HCT116 (cell line): ENCODE data around the gene FEV. TPM values are rescaled to one million over a fixed set of nuclear protein-coding genes. Genes with fewer than 3 reads are reported as not detected.

ENCODE experiments used
- ATAC-seq: fragments of 200-7000 bp; cut with Tn5 transposase; 2 replicates; pipeline ENCODE4 v1.9.1; 2020; ENCODE audit warnings: mild to moderate bottlenecking, moderate library complexity
- BruUV-seq: library from RNA; stranded (reverse); fragments of 400-500 nt; replicated peaks from 2 replicates; lab custom pipeline; 2021; lab: Mats Ljungman, UMichigan
- CTCF ChIA-PET: fragments of 300-600 bp; sonication (Branson Sonifier 250); formaldehyde crosslinking; loops from one replicate; lab custom pipeline; 2021; ENCODE audit warnings: antibody characterized with exemption; lab: Charles Lee
- POLR2A ChIA-PET: fragments of 300-600, 350-600 bp; sonication (Branson Sonifier 250); formaldehyde crosslinking; loops from one replicate; lab custom pipeline; 2021; ENCODE audit warnings: antibody characterized with exemption; lab: Charles Lee
- RAD21 ChIA-PET, 2 experiments: fragments of 300-600 bp; sonication (Branson Sonifier 250); formaldehyde crosslinking; loops; one replicate each; lab custom pipeline; 2023; ENCODE audit warnings: low total read pairs in 2 of 2; ENCODE audit not compliant: uncharacterized antibody in 2 of 2, unreplicated experiment in 2 of 2, low non-redundant PET in 1 of 2; lab: Charles Lee
- DNase-seq: peaks from one replicate; pipeline ENCODE4 v3.0.0-alpha.2; 2010; ENCODE audit warnings: low read depth, low spot score
- H2AFZ ChIP-seq: fragments of 200-600 bp; shearing (Covaris generic), sonication (generic); 2 replicates; pipeline ENCODE4 v1.6.1; 2017; ENCODE audit warnings: low read depth, mixed run types, mixed read lengths, antibody characterized with exemption, low read length; ENCODE audit not compliant: poor library complexity, severe bottlenecking
- H3K27ac ChIP-seq: 2 replicates; pipeline ENCODE4 v1.5.1; 2012; ENCODE audit warnings: low read depth, low read length
- H3K27me3 ChIP-seq: fragments of 200-600 bp; sonication (generic); 2 replicates; pipeline ENCODE4 v1.6.1; 2016; ENCODE audit warnings: mixed run types, low read length, mixed read lengths; ENCODE audit not compliant: insufficient read depth
- H3K36me3 ChIP-seq, 2 experiments: fragments of 200-500 bp in 1 of 2; fragments of 200-600 bp in 1 of 2; sonication (Bioruptor generic) in 1 of 2; sonication (generic) in 1 of 2; 2 replicates each; pipeline versions ENCODE4 v1.5.1 to v1.6.1; 2014 to 2016; ENCODE audit warnings: low read length in 2 of 2, inconsistent platforms in 1 of 2, mixed read lengths in 1 of 2, mixed run types in 1 of 2; ENCODE audit not compliant: insufficient read depth in 2 of 2, control insufficient read depth in 1 of 2
- H3K4me1 ChIP-seq, 2 experiments: fragments of 200-600 bp in 1 of 2; sonication (generic) in 1 of 2; 2 replicates each; pipeline versions ENCODE4 v1.5.1 to v1.6.1; 2012 to 2017; ENCODE audit warnings: low read length in 2 of 2, inconsistent platforms in 1 of 2, mild to moderate bottlenecking in 1 of 2, mixed read lengths in 1 of 2, mixed run types in 1 of 2, moderate library complexity in 1 of 2; ENCODE audit not compliant: insufficient read depth in 2 of 2, control insufficient read depth in 1 of 2
- H3K4me2 ChIP-seq: fragments of 200-600 bp; sonication (generic); 2 replicates; pipeline ENCODE4 v1.6.1; 2017; ENCODE audit warnings: mixed run types, low read length, mixed read lengths
- H3K4me3 ChIP-seq, 2 experiments: fragments of 200-600 bp in 1 of 2; sonication (generic) in 1 of 2; replicated peaks in 1 of 2; 2 replicates each; pipeline ENCODE4 v1.5.1; 2011 to 2016; ENCODE audit warnings: low read length in 2 of 2, control low read depth in 1 of 2, low read depth in 1 of 2, mild to moderate bottlenecking in 1 of 2, mixed read lengths in 1 of 2, mixed run types in 1 of 2
- H3K79me2 ChIP-seq: fragments of 200-600 bp; sonication (generic); 2 replicates; pipeline ENCODE4 v1.6.1; 2017; ENCODE audit warnings: mild to moderate bottlenecking, mixed run types, low read length, moderate library complexity, mixed read lengths; ENCODE audit not compliant: insufficient read depth
- H3K9ac ChIP-seq: fragments of 200-600 bp; sonication (generic); 2 replicates; pipeline ENCODE4 v1.6.1; 2016; ENCODE audit warnings: low read length, mixed read lengths
- H3K9me2 ChIP-seq: fragments of 200-600 bp; sonication (generic), shearing (Covaris generic); 2 replicates; pipeline ENCODE4 v1.6.1; 2017; ENCODE audit warnings: mixed run types, mild to moderate bottlenecking, moderate library complexity; ENCODE audit not compliant: insufficient read depth
- H3K9me3 ChIP-seq, 2 experiments: fragments of 200-500 bp in 1 of 2; fragments of 200-600 bp in 1 of 2; sonication (Bioruptor generic) in 1 of 2; sonication (generic) in 1 of 2; 2 replicates each; pipeline ENCODE4 v1.6.1; 2014 to 2017; ENCODE audit warnings: low read length in 2 of 2, mixed read lengths in 2 of 2, inconsistent platforms in 1 of 2, low read depth in 1 of 2, mild to moderate bottlenecking in 1 of 2, mixed run types in 1 of 2, moderate library complexity in 1 of 2; ENCODE audit not compliant: control insufficient read depth in 1 of 2, insufficient read depth in 1 of 2
- H4K20me1 ChIP-seq: fragments of 200-600 bp; sonication (generic), shearing (Covaris generic); 2 replicates; pipeline ENCODE4 v1.6.1; 2017; ENCODE audit warnings: mixed run types, mild to moderate bottlenecking, moderate library complexity; ENCODE audit not compliant: insufficient read depth
- ATF3 ChIP-seq: IDR thresholded peaks from 2 replicates; pipeline ENCODE4 v1.6.1; 2012
- CBX3 ChIP-seq: IDR thresholded peaks from 2 replicates; pipeline ENCODE4 v1.6.1; 2012; ENCODE audit warnings: low read depth
- CEBPB ChIP-seq: IDR thresholded peaks from 2 replicates; pipeline ENCODE4 v1.6.1; 2012; ENCODE audit warnings: low read depth
- CTCF ChIP-seq, 3 experiments: fragments of 200-600 bp in 1 of 3; sonication (generic) in 1 of 3; IDR thresholded peaks in 2 of 3; conservative IDR thresholded peaks in 1 of 3; 2 replicates each; pipeline ENCODE4 v1.5.1; 2012 to 2017; ENCODE audit warnings: low read depth in 2 of 3, low read length in 2 of 3, antibody characterized with exemption in 1 of 3, borderline replicate concordance in 1 of 3, control low read depth in 1 of 3, mild to moderate bottlenecking in 1 of 3, mixed read lengths in 1 of 3, mixed run types in 1 of 3, moderate library complexity in 1 of 3; ENCODE audit not compliant: insufficient read depth in 1 of 3
- EGR1 ChIP-seq: IDR thresholded peaks from 2 replicates; pipeline ENCODE4 v1.6.1; 2012; ENCODE audit warnings: low read depth
- ELF1 ChIP-seq: IDR thresholded peaks from 2 replicates; pipeline ENCODE4 v1.6.1; 2012; ENCODE audit warnings: low read depth, borderline replicate concordance
- EZH2 ChIP-seq: fragments of 200-600 bp; sonication (generic); IDR thresholded peaks from 2 replicates; pipeline ENCODE4 v1.6.1; 2017; ENCODE audit warnings: antibody characterized with exemption, mixed run types
- EZH2phosphoT487 ChIP-seq: fragments of 200-600 bp; IDR thresholded peaks from 2 replicates; pipeline ENCODE4 v1.6.1; 2018; ENCODE audit warnings: antibody characterized with exemption, borderline replicate concordance
- FOSL1 ChIP-seq: IDR thresholded peaks from 2 replicates; pipeline ENCODE4 v1.6.1; 2012; ENCODE audit warnings: low read depth
- JUND ChIP-seq: IDR thresholded peaks from 2 replicates; pipeline ENCODE4 v1.6.1; 2012
- MAX ChIP-seq: IDR thresholded peaks from 2 replicates; pipeline ENCODE4 v1.6.1; 2012
- POLR2A ChIP-seq: IDR thresholded peaks from 2 replicates; pipeline ENCODE4 v1.7.0; 2011; ENCODE audit warnings: borderline replicate concordance; ENCODE audit not compliant: insufficient read depth, insufficient read length; ENCODE audit errors: extremely low read depth
- POLR2AphosphoS5 ChIP-seq: IDR thresholded peaks from 2 replicates; pipeline ENCODE4 v1.6.1; 2011; ENCODE audit warnings: mild to moderate bottlenecking, low read depth, low read length, moderate library complexity
- SIN3A ChIP-seq: IDR thresholded peaks from 2 replicates; pipeline ENCODE4 v1.6.1; 2012; ENCODE audit warnings: low read depth
- ZFX ChIP-seq: fragments of 450-650 bp; IDR thresholded peaks from 2 replicates; pipeline ENCODE4 v1.6.1; 2017
- ZNF274 ChIP-seq: fragments of 200-500 bp; sonication (Bioruptor generic); IDR thresholded peaks from 2 replicates; pipeline ENCODE4 v1.6.1; 2014; ENCODE audit warnings: mild to moderate bottlenecking, low read depth, low read length, inconsistent platforms
- intact Hi-C: fragments of 100-400 bp; cut with micrococcal nuclease; formaldehyde crosslinking; loops from 2 replicates; pipeline ENCODE4 v1.10.0; 2022
- total RNA-seq: library from RNA; stranded (reverse); gene quantifications from one replicate; pipeline ENCODE4 v1.2.1, GENCODE V29; 2021; ENCODE audit not compliant: unreplicated experiment

Gene FEV
- total RNA-seq, 1 experiment from 2014 or later: not detected

DNA sequence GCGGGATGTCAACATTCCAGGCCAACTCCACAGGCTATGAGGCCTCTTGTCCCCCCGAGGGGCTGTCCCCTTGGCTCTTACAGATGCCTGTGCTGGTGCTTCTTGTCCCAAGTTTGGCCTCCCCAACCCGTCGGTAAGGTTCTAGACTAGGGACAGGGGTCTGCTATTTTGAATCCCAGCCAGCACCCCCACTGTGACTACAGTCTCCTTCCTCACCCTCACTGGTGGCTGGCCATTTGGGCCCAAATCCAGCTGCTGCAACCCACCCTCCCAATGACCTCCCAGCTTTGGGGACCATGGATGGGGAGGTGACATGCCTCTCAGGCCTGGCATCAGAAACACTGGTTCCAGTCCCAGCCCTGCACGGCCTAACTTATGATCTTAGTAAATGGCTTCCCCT, 37.6 kb upstream of the FEV start:
- no peaks in the 10 kb centered on the region for H3K79me2 ChIP-seq
- CTCF ChIA-PET: no interaction called here
- H3K9me2 ChIP-seq: no peaks in the 10 kb centered on the region
- RAD21 ChIA-PET: no interaction called here
- intact Hi-C loops: no loop called here
- POLR2A ChIA-PET: no interaction called here
- no peaks in the 10 kb centered on the region for H4K20me1 ChIP-seq
- H3K27me3 ChIP-seq: no peaks in the 10 kb centered on the region
- no peak for DNase-seq
- H3K4me2 ChIP-seq: no peak overlapping the region
- no peak overlapping the region for H3K4me3 ChIP-seq
- H3K9me3 ChIP-seq: no peaks in the 10 kb centered on the region
- H2AFZ ChIP-seq: no peak overlapping the region
- H3K36me3 ChIP-seq: no peaks in the 10 kb centered on the region
- no TSS peak for BruUV-seq
- TF ChIP-seq MAX: no peak
- no peak for TF ChIP-seq SIN3A
- no peak for TF ChIP-seq POLR2AphosphoS5
- ATAC-seq: no peak
- H3K9ac ChIP-seq: no peak overlapping the region
- H3K27ac ChIP-seq: no peak overlapping the region
- H3K4me1 ChIP-seq: no peaks in the 10 kb centered on the region

GRCh38 chr2:219022041-219022440, 37.1 kb upstream of the FEV start:
- ChIA-PET POLR2A (no interaction called here), RAD21 (no interaction called here), CTCF (interaction anchor here (3.9 kb wide), 1 partner anchor 8 kb away, joined by 21 read pairs; no protein-coding TSS in a partner anchor)
- intact Hi-C loops: no loop called here
- H3K36me3 ChIP-seq: no peaks in the 10 kb centered on the region
- no TSS peak for BruUV-seq
- no peaks in the 10 kb centered on the region for H3K27me3 ChIP-seq
- no peaks in the 10 kb centered on the region for H3K9me2 ChIP-seq
- H3K4me2 ChIP-seq: no peak overlapping the region
- DNase-seq: no peak
- no peak overlapping the region for H2AFZ ChIP-seq
- no peak overlapping the region for H3K9ac ChIP-seq
- no peak overlapping the region for H3K4me3 ChIP-seq
- ATAC-seq: no peak
- TF ChIP-seq CTCF (IDR thresholded peaks at IDR 0.05 in 2 of 3, conservative IDR thresholded peaks at IDR 0.05 in 1 of 3; ENCODE audit: borderline replicate concordance in 1 of 3, insufficient read depth in 1 of 3, low read depth in 2 of 3, low read length in 2 of 3) (no peak), ZNF274 (no peak), ATF3 (no peak), CBX3 (no peak), JUND (no peak), FOSL1 (no peak), SIN3A (no peak), POLR2A (no peak), POLR2AphosphoS5 (no peak), EZH2 (no peak), ZFX (no peak), EGR1 (no peak), MAX (no peak), ELF1 (no peak), CEBPB (no peak), EZH2phosphoT487 (no peak)
- no peaks in the 10 kb centered on the region for H3K4me1 ChIP-seq
- H4K20me1 ChIP-seq: no peaks in the 10 kb centered on the region
- H3K9me3 ChIP-seq: no peaks in the 10 kb centered on the region
- no peak overlapping the region for H3K27ac ChIP-seq
- no peaks in the 10 kb centered on the region for H3K79me2 ChIP-seq
